Measurements from ENCODE around the gene AKAP6. TPM values are rescaled to one million over a fixed set of nuclear protein-coding genes. Genes with fewer than 3 reads are reported as not detected.

The AKAP6 gene
- total RNA-seq, 1 experiment from 2014 or later, result 2.8 TPM

- Mint-ChIP-seq H3K27me3 (ENCODE audit: unreplicated experiment) (no peaks in the 10 kb centered on the region), H3K9me3 (ENCODE audit: low read depth, unreplicated experiment) (peaks cover 5% of the 10 kb centered on the region), H3K4me3 (ENCODE audit: low read depth, unreplicated experiment) (no peak overlapping the region), H3K36me3 (ENCODE audit: insufficient read depth, unreplicated experiment) (no peaks in the 10 kb centered on the region), H3K4me1 (ENCODE audit: low read depth, unreplicated experiment) (no peaks in the 10 kb centered on the region), H3K27ac (ENCODE audit: unreplicated experiment) (no peak overlapping the region)
- no peak for DNase-seq
- CTCF ChIA-PET, result no interaction called here
- no peak for TF ChIP-seq CTCF (IDR thresholded peaks at IDR 0.05; ENCODE audit: unreplicated experiment)
- intact Hi-C loops (cut with micrococcal nuclease; ENCODE audit: unreplicated experiment), result no loop called here
- BruUV-seq (replicated peaks), result no TSS peak
Measured at GRCh38 chr14:32802295-32802694, 473.2 kb downstream of the AKAP6 start.

GRCh38 chr14:32805979-32806378 is 476.9 kb downstream of the AKAP6 start:
- no peaks in the 10 kb centered on the region for H3K27me3 Mint-ChIP-seq (ENCODE audit: unreplicated experiment)
- TF ChIP-seq CTCF (IDR thresholded peaks at IDR 0.05; ENCODE audit: unreplicated experiment), result no peak
- H3K4me1 Mint-ChIP-seq (ENCODE audit: low read depth, unreplicated experiment), result no peaks in the 10 kb centered on the region
- no peak overlapping the region for H3K4me3 Mint-ChIP-seq (ENCODE audit: low read depth, unreplicated experiment)
- peaks cover 2% of the 10 kb centered on the region for H3K9me3 Mint-ChIP-seq (ENCODE audit: low read depth, unreplicated experiment)
- no peak for DNase-seq
- H3K27ac Mint-ChIP-seq (ENCODE audit: unreplicated experiment), result no peak overlapping the region
- BruUV-seq (replicated peaks), result no TSS peak
- CTCF ChIA-PET, result no interaction called here
- intact Hi-C loops (cut with micrococcal nuclease; ENCODE audit: unreplicated experiment), result no loop called here
- no peaks in the 10 kb centered on the region for H3K36me3 Mint-ChIP-seq (ENCODE audit: insufficient read depth, unreplicated experiment)

- BruUV-seq (replicated peaks), result no TSS peak
- intact Hi-C loops (cut with micrococcal nuclease; ENCODE audit: unreplicated experiment), result no loop called here
- no peaks in the 10 kb centered on the region for H3K36me3 Mint-ChIP-seq (ENCODE audit: insufficient read depth, unreplicated experiment)
- H3K27ac Mint-ChIP-seq (ENCODE audit: unreplicated experiment), result no peak overlapping the region
- no peaks in the 10 kb centered on the region for H3K27me3 Mint-ChIP-seq (ENCODE audit: unreplicated experiment)
- DNase-seq, result no peak
- H3K4me3 Mint-ChIP-seq (ENCODE audit: low read depth, unreplicated experiment), result no peak overlapping the region
- CTCF ChIA-PET, result no interaction called here
- H3K9me3 Mint-ChIP-seq (ENCODE audit: low read depth, unreplicated experiment), result no peaks in the 10 kb centered on the region
- H3K4me1 Mint-ChIP-seq (ENCODE audit: low read depth, unreplicated experiment), result no peaks in the 10 kb centered on the region
- no peak for TF ChIP-seq CTCF (IDR thresholded peaks at IDR 0.05; ENCODE audit: unreplicated experiment)
Measured at GRCh38 chr14:32808644-32809043, 479.5 kb downstream of the AKAP6 start.

GRCh38 chr14:32809255-32809654 is 480.2 kb downstream of the AKAP6 start:
- intact Hi-C loops (cut with micrococcal nuclease; ENCODE audit: unreplicated experiment), result no loop called here

More at GRCh38 chr14:32809255-32809654, 480.2 kb downstream of the AKAP6 start:
- no peak overlapping the region for H3K27ac Mint-ChIP-seq (ENCODE audit: unreplicated experiment)
- H3K4me1 Mint-ChIP-seq (ENCODE audit: low read depth, unreplicated experiment), result no peaks in the 10 kb centered on the region
- H3K9me3 Mint-ChIP-seq (ENCODE audit: low read depth, unreplicated experiment), result no peaks in the 10 kb centered on the region
- no peak for DNase-seq
- no peaks in the 10 kb centered on the region for H3K36me3 Mint-ChIP-seq (ENCODE audit: insufficient read depth, unreplicated experiment)
- BruUV-seq (replicated peaks), result no TSS peak
- H3K4me3 Mint-ChIP-seq (ENCODE audit: low read depth, unreplicated experiment), result no peak overlapping the region
- CTCF ChIA-PET, result no interaction called here
- no peak for TF ChIP-seq CTCF (IDR thresholded peaks at IDR 0.05; ENCODE audit: unreplicated experiment)
- H3K27me3 Mint-ChIP-seq (ENCODE audit: unreplicated experiment), result no peaks in the 10 kb centered on the region
